ENCODE results near the gene MGAT5B. TPM values are rescaled to one million over a fixed set of nuclear protein-coding genes. Genes with fewer than 3 reads are reported as not detected.
"Not testable (repeated sequence)": the region's sequence is repeated elsewhere in the genome, so short reads cannot be mapped to it uniquely, and the experiment has no call there.

Gene MGAT5B
- total RNA-seq, 2 donors from 2014 or later: 0.14 to 4.1 TPM

GRCh38 chr17:76841776-76842405 is 26.3 kb upstream of the MGAT5B start:
- intact Hi-C loops (cut with DNase I): no loop called here
- H3K4me3 ChIP-seq: no peak overlapping the region
- H3K9me3 ChIP-seq: no peaks in the 10 kb centered on the region
- H3K36me3 ChIP-seq: no peaks in the 10 kb centered on the region
- 9% methylated on average over 10 of the region's 10 CpGs for WGBS
- TF ChIP-seq POLR2A (IDR thresholded peaks at IDR 0.05) (no peak), POLR2AphosphoS5 (IDR thresholded peaks at IDR 0.05) (no peak), CTCF (IDR thresholded peaks at IDR 0.05) (no peak)
- peaks cover 4% of the 10 kb centered on the region for H3K27me3 ChIP-seq (replicated peaks; ENCODE audit: insufficient read depth)
- no peak overlapping the region for H3K27ac ChIP-seq
- no peaks in the 10 kb centered on the region for H3K4me1 ChIP-seq (replicated peaks)
- DNase-seq (ENCODE audit: low spot score): no peak

- intact Hi-C loops (cut with DNase I): not testable (repeated sequence)
Measured at GRCh38 chr17:76843068-76843467, 25.1 kb upstream of the MGAT5B start.

GRCh38 chr17:76843703-76844484 is 24.3 kb upstream of the MGAT5B start:
- Histone ChIP-seq H3K4me3 (no peak overlapping the region), H3K27me3 (replicated peaks; ENCODE audit: insufficient read depth) (peaks cover 4% of the 10 kb centered on the region)

More at GRCh38 chr17:76843068-76843467, 25.1 kb upstream of the MGAT5B start:
- not testable (repeated sequence) for DNase-seq (ENCODE audit: low spot score); H3K27me3 ChIP-seq (replicated peaks; ENCODE audit: insufficient read depth); H3K4me1 ChIP-seq (replicated peaks); H3K27ac ChIP-seq; H3K36me3 ChIP-seq; H3K9me3 ChIP-seq; H3K4me3 ChIP-seq
- 92% methylated on average over 6 of the region's 6 CpGs for WGBS

GRCh38 chr17:76844485-76844829 is 23.7 kb upstream of the MGAT5B start:
- intact Hi-C loops (cut with DNase I): no loop called here
- H3K4me3 ChIP-seq: no peak overlapping the region
- peaks cover 4% of the 10 kb centered on the region for H3K27me3 ChIP-seq (replicated peaks; ENCODE audit: insufficient read depth)
- TF ChIP-seq CTCF (IDR thresholded peaks at IDR 0.05) (no peak), POLR2A (IDR thresholded peaks at IDR 0.05) (no peak), POLR2AphosphoS5 (IDR thresholded peaks at IDR 0.05) (no peak)
- H3K36me3 ChIP-seq: no peaks in the 10 kb centered on the region
- 82% methylated on average over 4 of the region's 4 CpGs for WGBS
- DNase-seq (ENCODE audit: low spot score): no peak
- H3K9me3 ChIP-seq: no peaks in the 10 kb centered on the region
- H3K27ac ChIP-seq: no peak overlapping the region
- H3K4me1 ChIP-seq (replicated peaks): no peaks in the 10 kb centered on the region

More at GRCh38 chr17:76843703-76844484, 24.3 kb upstream of the MGAT5B start:
- WGBS: 54% methylated on average over 10 of the region's 10 CpGs
- intact Hi-C loops (cut with DNase I): no loop called here
- DNase-seq (ENCODE audit: low spot score): no peak
- TF ChIP-seq POLR2AphosphoS5 (IDR thresholded peaks at IDR 0.05): no peak
- TF ChIP-seq POLR2A (IDR thresholded peaks at IDR 0.05): no peak
- TF ChIP-seq CTCF (IDR thresholded peaks at IDR 0.05): no peak
- Histone ChIP-seq H3K27ac (no peak overlapping the region), H3K36me3 (no peaks in the 10 kb centered on the region), H3K9me3 (no peaks in the 10 kb centered on the region), H3K4me1 (replicated peaks) (no peaks in the 10 kb centered on the region)

- no peak for DNase-seq (ENCODE audit: low spot score)
- no peak overlapping the region for H3K4me3 ChIP-seq
- H3K27ac ChIP-seq: no peak overlapping the region
- H3K4me1 ChIP-seq (replicated peaks): no peaks in the 10 kb centered on the region
- WGBS: 51% methylated on average over 8 of the region's 8 CpGs
- intact Hi-C loops (cut with DNase I): no loop called here
- peaks cover 4% of the 10 kb centered on the region for H3K27me3 ChIP-seq (replicated peaks; ENCODE audit: insufficient read depth)
- no peak for TF ChIP-seq CTCF (IDR thresholded peaks at IDR 0.05)
- no peak for TF ChIP-seq POLR2A (IDR thresholded peaks at IDR 0.05)
- TF ChIP-seq POLR2AphosphoS5 (IDR thresholded peaks at IDR 0.05): no peak
- no peaks in the 10 kb centered on the region for H3K9me3 ChIP-seq
- no peaks in the 10 kb centered on the region for H3K36me3 ChIP-seq
Measured at GRCh38 chr17:76844846-76845245, 23.4 kb upstream of the MGAT5B start.

Data from prostate gland (tissue), 2 donors.